ENCODE measurements around the gene PTMS. TPM values are rescaled to one million over a fixed set of nuclear protein-coding genes. Genes with fewer than 3 reads are reported as not detected.

The PTMS gene
- total RNA-seq, 1 experiment from 2014 or later = 370 TPM

- TF ChIP-seq, protein P1, sequence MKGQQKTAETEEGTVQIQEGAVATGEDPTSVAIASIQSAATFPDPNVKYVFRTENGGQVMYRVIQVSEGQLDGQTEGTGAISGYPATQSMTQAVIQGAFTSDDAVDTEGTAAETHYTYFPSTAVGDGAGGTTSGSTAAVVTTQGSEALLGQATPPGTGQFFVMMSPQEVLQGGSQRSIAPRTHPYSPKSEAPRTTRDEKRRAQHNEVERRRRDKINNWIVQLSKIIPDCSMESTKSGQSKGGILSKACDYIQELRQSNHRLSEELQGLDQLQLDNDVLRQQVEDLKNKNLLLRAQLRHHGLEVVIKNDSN (CRISPR knock-in tag; IDR thresholded peaks at IDR 0.05) = peak; percentile 96
- TF ChIP-seq TCF7 (CRISPR knock-in tag; IDR thresholded peaks at IDR 0.05; ENCODE audit: low read depth) (peak; percentile 95), ELF4 (CRISPR knock-in tag; IDR thresholded peaks at IDR 0.05; ENCODE audit: low read depth) (peak; percentile 84; the same call in 1 of the 2 replicates), GABPB1 (CRISPR knock-in tag; IDR thresholded peaks at IDR 0.05) (peak; percentile 75), NFATC4 (CRISPR knock-in tag; IDR thresholded peaks at IDR 0.05) (no peak)
- TF ChIP-seq, protein P2, sequence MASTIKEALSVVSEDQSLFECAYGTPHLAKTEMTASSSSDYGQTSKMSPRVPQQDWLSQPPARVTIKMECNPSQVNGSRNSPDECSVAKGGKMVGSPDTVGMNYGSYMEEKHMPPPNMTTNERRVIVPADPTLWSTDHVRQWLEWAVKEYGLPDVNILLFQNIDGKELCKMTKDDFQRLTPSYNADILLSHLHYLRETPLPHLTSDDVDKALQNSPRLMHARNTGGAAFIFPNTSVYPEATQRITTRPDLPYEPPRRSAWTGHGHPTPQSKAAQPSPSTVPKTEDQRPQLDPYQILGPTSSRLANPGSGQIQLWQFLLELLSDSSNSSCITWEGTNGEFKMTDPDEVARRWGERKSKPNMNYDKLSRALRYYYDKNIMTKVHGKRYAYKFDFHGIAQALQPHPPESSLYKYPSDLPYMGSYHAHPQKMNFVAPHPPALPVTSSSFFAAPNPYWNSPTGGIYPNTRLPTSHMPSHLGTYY (CRISPR knock-in tag; IDR thresholded peaks at IDR 0.05) = no peak
- TF ChIP-seq, protein P3, sequence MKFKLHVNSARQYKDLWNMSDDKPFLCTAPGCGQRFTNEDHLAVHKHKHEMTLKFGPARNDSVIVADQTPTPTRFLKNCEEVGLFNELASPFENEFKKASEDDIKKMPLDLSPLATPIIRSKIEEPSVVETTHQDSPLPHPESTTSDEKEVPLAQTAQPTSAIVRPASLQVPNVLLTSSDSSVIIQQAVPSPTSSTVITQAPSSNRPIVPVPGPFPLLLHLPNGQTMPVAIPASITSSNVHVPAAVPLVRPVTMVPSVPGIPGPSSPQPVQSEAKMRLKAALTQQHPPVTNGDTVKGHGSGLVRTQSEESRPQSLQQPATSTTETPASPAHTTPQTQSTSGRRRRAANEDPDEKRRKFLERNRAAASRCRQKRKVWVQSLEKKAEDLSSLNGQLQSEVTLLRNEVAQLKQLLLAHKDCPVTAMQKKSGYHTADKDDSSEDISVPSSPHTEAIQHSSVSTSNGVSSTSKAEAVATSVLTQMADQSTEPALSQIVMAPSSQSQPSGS (CRISPR knock-in tag; IDR thresholded peaks at IDR 0.05; ENCODE audit: borderline replicate concordance, low read depth) = peak; percentile 88; the same call in 1 of the 2 replicates
Measured at GRCh38 chr12:6723607-6724408, 42.4 kb upstream of the PTMS start, which contains the start of gene COPS7A (continued).

DNA sequence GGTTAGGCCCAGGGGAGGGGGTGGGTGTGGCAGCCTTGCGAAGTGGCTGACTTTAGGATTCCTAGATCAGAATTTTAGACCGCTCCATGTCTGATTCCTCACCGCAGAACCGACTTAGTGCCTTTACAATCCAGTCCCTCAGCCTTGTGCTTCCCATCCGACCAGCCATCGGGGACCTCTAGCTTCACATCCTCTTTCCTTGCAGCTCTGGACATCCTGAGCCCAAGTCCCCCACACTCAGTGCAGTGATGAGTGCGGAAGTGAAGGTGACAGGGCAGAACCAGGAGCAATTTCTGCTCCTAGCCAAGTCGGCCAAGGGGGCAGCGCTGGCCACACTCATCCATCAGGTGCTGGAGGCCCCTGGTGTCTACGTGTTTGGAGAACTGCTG lies 41.8 kb upstream of the PTMS start:
- CTCF ChIA-PET = interaction anchor here (0.6 to 2.4 kb wide), 27 partner anchors 12 to 238 kb away, joined by 3 to 25 read pairs (median 4); partner anchors contain the start of genes LAG3, MLF2, PTMS and SPSB2
- DNase-seq (ENCODE audit: low spot score) (peak; percentile 19), ATAC-seq (no peak; the same call in 1 of the 2 replicates)
- Mint-ChIP-seq H3K4me1 (peaks cover 11% of the 10 kb centered on the region), H3K27ac (peak overlapping the region; percentile 97), H3K4me3 (peak overlapping the region; percentile 88), H3K9me3 (no peaks in the 10 kb centered on the region), H3K27me3 (ENCODE audit: low read depth) (peaks cover 16% of the 10 kb centered on the region), H3K36me3 (peaks cover 18% of the 10 kb centered on the region; the same call in 1 of the 2 replicates)
- POLR2A ChIA-PET = interaction anchor here (0.6 to 2.6 kb wide), 13 partner anchors 10 to 167 kb away, joined by 3 to 39 read pairs (median 4); partner anchors contain the start of genes CDCA3, GPR162, MLF2 and PTMS
- TF ChIP-seq ZBTB43 (CRISPR knock-in tag; IDR thresholded peaks at IDR 0.05) = 0 out of 2 replicates have a peak, but pooled peaks have one; percentile 7
- TF ChIP-seq ZNF219 (CRISPR knock-in tag; IDR thresholded peaks at IDR 0.05; ENCODE audit: borderline replicate concordance) = no peak
- TF ChIP-seq IRF2 (CRISPR knock-in tag; IDR thresholded peaks at IDR 0.05; ENCODE audit: borderline replicate concordance, low read depth) = 0 out of 2 replicates have a peak, but pooled peaks have one; percentile 0
- TF ChIP-seq, protein P4, sequence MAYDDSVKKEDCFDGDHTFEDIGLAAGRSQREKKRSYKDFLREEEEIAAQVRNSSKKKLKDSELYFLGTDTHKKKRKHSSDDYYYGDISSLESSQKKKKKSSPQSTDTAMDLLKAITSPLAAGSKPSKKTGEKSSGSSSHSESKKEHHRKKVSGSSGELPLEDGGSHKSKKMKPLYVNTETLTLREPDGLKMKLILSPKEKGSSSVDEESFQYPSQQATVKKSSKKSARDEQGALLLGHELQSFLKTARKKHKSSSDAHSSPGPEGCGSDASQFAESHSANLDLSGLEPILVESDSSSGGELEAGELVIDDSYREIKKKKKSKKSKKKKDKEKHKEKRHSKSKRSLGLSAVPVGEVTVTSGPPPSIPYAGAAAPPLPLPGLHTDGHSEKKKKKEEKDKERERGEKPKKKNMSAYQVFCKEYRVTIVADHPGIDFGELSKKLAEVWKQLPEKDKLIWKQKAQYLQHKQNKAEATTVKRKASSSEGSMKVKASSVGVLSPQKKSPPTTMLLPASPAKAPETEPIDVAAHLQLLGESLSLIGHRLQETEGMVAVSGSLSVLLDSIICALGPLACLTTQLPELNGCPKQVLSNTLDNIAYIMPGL (CRISPR knock-in tag; IDR thresholded peaks at IDR 0.05) = 0 out of 2 replicates have a peak, but pooled peaks have one; percentile 16

DNA sequence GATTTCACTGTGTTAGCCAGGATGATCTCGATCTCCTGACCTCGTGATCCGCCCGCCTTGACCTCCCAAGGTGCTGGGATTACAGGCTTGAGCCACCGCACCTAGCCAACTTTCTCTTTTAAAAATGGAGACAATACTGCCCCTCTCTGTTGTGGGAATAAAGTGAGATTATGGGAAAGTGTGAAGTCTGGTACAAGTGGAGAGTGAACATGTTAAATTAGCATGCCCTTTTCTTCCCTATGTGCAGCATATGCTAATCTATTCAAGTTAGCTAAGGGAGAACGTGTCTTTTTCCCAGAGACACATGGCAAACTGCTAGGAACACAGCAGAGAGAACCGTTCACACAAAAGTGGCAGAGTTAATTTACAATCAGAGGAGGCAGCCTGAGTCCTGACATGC lies 40.8 kb upstream of the PTMS start:
- Mint-ChIP-seq H3K36me3 (peaks cover 26% of the 10 kb centered on the region), H3K4me3 (peak overlapping the region; percentile 88), H3K27ac (no peak overlapping the region; the same call in 1 of the 2 replicates), H3K27me3 (ENCODE audit: low read depth) (peaks cover 10% of the 10 kb centered on the region), H3K4me1 (peaks cover 11% of the 10 kb centered on the region), H3K9me3 (no peaks in the 10 kb centered on the region)
- ChIA-PET POLR2A (interaction anchor here (0.6 to 0.7 kb wide), 2 partner anchors 41 to 49 kb away, joined by 3 to 5 read pairs; partner anchors contain the start of gene PTMS), CTCF (interaction anchor here (2.0 to 2.4 kb wide), 3 partner anchors 28 to 110 kb away, joined by 11 to 24 read pairs (median 14); partner anchors contain the start of gene MLF2)
- DNase-seq (ENCODE audit: low spot score) (no peak), ATAC-seq (no peak)
- TF ChIP-seq IRF1 (CRISPR knock-in tag; IDR thresholded peaks at IDR 0.05) (no peak), RORB (CRISPR knock-in tag; IDR thresholded peaks at IDR 0.05) (no peak), HMGA2 (CRISPR knock-in tag; IDR thresholded peaks at IDR 0.05) (no peak), ESRRA (CRISPR knock-in tag; IDR thresholded peaks at IDR 0.05; ENCODE audit: borderline replicate concordance) (no peak)
- TF ChIP-seq, protein P5, sequence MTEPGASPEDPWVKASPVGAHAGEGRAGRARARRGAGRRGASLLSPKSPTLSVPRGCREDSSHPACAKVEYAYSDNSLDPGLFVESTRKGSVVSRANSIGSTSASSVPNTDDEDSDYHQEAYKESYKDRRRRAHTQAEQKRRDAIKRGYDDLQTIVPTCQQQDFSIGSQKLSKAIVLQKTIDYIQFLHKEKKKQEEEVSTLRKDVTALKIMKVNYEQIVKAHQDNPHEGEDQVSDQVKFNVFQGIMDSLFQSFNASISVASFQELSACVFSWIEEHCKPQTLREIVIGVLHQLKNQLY (CRISPR knock-in tag; IDR thresholded peaks at IDR 0.05) = no peak
- TF ChIP-seq, protein P6, sequence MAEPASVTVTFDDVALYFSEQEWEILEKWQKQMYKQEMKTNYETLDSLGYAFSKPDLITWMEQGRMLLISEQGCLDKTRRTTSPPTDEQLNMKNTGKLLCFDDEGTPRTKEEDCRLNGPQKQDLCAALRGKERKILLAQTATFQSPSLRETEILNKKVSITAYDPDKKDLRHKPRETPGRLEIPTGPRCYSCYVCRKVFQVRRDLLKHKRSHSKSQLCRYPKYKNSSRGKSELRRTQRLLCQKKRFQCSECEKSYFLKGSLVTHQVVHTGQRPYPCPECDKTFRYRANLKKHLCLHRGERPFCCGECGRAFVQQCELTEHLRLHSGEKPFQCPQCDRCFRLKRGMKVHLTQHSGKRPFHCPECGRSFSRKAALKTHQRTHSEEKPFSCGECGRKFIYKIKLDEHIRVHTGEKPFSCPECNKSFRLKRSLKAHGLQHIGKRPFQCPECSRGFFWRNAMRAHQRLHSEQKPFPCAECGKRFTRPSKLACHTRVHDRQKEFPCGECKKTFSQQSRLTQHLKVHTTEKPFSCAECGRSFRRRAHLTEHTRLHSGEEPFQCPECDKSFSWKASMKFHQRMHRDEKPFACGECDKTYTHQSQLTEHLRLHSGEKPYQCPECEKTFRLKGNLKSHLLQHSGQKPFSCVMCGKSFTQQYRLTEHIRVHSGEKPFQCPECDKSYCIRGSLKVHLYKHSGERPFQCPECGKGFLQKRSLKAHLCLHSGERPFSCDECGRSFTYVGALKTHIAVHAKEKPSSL (CRISPR knock-in tag; conservative IDR thresholded peaks at IDR 0.05) = no peak
- TF ChIP-seq, protein P4 (CRISPR knock-in tag; IDR thresholded peaks at IDR 0.05) = no peak

All from WTC11 (cell line).